ENCODE data around the gene DNMT3L.

DNA sequence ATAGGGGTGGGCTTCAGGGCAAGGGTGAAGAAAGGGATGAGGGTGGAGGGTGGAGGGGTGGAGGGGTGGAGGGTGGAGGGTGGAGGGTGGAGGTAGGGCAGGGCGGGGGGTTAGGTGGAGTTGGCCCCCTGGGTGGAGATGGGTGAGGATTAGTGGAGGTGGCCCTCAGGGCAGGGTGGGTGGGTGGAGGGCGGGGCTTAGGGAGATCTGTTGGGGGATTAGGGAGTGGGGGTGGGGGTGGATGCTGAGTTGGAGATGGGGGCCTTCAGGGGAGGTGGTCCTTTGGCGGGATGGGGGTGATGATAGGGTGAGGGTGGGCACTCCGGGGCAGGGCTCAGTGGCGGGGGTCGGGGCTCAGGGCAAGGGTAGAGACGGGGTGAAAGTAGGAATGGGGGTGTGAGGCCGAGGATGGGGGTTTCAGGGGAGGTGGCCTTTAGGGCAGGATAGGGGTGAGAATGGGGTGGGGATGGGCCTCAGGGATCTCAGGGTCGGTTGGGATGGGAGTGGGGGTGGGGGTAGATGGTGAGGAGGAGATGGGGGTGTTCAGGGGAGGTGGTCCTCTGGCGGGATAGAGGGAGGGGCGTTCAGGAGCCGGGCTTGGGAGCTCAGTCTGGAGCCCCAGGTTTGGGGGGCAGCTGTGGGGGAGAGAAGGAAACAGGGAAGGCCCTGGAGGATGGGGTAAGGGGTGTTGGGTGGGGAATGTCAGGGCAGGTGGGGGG, 800 bp upstream of the DNMT3L start:
- TF ChIP-seq EZH2 (IDR thresholded peaks at IDR 0.05; ENCODE audit: borderline replicate concordance, low read length): no peak
- TF ChIP-seq, protein P1, sequence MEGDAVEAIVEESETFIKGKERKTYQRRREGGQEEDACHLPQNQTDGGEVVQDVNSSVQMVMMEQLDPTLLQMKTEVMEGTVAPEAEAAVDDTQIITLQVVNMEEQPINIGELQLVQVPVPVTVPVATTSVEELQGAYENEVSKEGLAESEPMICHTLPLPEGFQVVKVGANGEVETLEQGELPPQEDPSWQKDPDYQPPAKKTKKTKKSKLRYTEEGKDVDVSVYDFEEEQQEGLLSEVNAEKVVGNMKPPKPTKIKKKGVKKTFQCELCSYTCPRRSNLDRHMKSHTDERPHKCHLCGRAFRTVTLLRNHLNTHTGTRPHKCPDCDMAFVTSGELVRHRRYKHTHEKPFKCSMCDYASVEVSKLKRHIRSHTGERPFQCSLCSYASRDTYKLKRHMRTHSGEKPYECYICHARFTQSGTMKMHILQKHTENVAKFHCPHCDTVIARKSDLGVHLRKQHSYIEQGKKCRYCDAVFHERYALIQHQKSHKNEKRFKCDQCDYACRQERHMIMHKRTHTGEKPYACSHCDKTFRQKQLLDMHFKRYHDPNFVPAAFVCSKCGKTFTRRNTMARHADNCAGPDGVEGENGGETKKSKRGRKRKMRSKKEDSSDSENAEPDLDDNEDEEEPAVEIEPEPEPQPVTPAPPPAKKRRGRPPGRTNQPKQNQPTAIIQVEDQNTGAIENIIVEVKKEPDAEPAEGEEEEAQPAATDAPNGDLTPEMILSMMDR (IDR thresholded peaks at IDR 0.05; ENCODE audit: low read length): no peak

Data from OCI-LY1 (cell line).